Stimulated activated CD4-positive, alpha-beta T cell treated with anti-CD3 and anti-CD28 coated beads, Interleukin-12 subunit alpha, Interleukin-12 subunit beta, amount 100 ng/mL, for 48 hours (primary cell): ENCODE measurements around the gene NSUN5.
"Not testable (repeated sequence)": the region's sequence is repeated elsewhere in the genome, so short reads cannot be mapped to it uniquely, and the experiment has no call there.

Experiments
- DNase-seq, 3 donors: peaks; one replicate each; pipeline ENCODE4 v3.0.0-alpha.2; 2020; ENCODE audit warnings: low read depth in 2 of 3, low spot score in 1 of 3

NSUN5 gene

GRCh38 chr7:73308665-73309214 is at the start of gene NSUN5:
NSUN5 (minus strand) TSS chr7:73308826; CDS start chr7:73308790, 36 bp downstream.
- peak; percentile 78 to 89 (median 88) for DNase-seq

GRCh38 chr7:73356159-73356558 is 47.5 kb upstream of the NSUN5 start:
- no peak for DNase-seq

DNA sequence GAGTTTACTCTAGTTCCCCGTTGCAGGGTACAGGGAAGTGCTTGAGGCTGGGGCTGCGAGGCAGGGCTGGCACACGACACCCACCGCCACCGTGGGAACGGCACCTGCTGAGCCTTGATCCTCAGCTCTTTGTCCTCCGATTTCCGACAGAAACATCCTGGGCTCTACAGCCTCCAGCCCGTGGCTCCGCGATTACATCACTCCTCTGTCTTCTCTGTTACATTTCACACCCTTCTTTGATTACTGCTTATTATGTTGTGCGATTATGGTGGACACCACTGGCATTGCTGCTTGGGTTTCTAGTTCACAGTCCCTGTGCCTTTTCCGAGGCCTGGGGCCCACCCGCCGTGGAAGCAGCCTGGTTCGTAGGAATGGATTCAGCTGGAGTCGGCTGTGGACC is 46.2 kb upstream of the NSUN5 start:
- DNase-seq, result no peak

DNA sequence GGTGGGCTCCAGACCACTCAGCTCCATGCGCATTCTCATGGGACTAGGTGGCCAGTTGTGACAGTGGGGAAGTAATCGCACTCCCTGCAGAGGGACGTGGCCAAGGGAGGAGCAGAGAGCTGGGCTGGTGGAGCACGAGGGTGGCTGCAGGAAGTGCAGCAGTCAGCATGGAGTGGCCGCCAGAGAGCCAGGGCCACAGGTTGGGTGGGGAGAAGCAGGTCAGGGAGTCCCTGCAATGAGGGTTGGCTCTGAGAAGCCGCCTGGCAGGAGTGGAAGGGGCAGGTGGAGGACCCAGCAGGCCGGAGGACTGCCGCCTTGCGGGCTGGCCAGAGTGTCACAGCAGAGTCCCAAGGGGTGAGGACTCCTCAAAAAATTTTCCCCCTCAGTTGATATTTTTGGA is 45.6 kb upstream of the NSUN5 start:
- no peak for DNase-seq

DNA sequence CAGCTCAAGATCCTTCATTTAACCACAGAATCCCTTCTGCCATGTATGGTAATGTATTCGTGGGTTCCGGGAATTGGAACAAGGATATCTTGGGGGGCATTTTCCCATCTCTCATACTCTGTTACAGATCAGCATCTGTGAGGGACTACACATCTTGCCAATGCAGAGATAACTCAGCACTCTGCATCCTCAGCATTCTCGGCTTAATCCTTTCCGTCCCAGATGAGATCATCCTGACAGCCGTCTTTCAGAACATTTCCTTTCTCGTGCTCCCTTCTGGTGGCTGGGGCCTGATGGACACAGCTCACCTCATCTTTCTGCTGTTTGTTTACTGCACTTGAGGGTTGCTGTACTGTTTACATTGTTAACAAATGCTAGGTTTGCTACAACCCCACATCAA is 44.6 kb upstream of the NSUN5 start:
- no peak for DNase-seq

DNA sequence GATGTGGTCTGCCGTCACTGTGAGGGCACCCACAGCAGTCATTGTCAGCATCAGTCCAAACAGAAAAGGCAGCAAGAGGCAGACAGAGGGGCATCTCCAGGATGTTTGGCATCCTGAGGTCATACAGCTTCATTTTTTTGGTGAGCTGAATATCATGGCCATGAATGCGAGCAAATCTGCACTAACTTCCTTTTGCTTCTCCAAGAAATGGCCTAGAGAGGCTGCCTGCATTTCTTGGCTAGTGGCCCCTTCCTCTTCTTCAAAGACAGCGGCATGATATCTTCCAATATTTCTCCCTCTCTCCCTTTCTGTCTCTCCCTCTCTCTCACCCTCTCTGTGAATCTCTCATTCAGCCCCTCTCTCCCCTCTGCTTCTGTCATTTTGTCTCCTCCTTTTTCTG is 44.2 kb upstream of the NSUN5 start:
- no peak for DNase-seq

- no peak for DNase-seq
Observed at GRCh38 chr7:73351447-73352167, 43.0 kb upstream of the NSUN5 start.

DNA sequence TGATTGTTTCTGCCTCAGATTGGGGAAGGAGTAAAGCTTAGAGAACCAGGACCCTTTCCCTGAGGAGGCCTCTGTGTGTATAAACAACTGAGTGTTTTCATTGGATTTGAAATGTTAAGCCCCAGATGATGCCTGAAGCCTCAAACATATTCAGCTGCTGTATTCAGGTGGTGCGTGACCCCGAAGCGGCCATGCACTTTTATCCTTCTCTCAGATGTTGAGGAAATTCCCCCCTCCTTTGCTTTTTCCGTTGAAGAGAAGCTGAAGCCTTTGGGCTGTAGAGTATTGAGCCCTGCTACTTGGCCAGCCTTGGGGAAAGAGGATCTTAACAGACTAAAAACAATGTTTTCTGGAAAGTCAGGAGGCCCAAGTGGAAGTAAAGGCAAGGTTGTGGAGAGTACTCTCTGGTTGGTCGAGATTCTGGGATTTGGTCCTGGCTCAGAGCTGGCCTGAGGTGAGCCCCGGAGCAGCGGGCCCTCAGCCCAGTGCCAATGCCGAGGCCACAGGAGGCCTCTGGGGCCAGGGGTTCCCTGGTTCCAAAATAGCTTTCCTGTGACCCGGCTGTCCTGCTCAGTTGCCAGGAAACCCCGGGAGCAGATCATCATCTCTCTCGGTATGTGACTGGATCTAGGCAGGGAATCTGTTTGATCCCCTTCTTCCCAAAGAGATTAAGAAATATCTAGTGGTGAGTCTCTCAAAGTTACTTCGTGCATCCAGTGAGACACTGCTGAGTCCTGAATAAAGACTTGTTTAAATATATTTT is 41.9 kb upstream of the NSUN5 start:
- no peak for DNase-seq

DNA sequence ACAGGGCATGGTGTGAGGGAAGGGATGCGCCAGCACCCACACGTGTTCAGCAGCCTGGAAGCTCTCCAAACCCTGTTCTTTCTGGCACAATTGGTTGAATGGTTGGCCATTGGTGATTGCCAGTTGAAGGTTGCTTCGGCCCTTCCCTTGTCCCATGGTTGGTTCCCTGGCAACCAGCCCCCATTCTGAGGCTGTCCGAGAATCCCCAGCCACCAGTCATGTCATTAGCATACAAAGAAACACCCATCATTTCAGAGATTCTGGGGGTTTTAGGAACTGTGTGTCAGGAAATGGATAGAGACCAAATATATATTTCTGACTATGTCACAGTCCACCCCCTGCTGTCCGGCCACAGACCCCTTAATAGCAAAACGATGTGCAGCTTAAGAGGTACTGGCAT is 41.1 kb upstream of the NSUN5 start:
- no peak for DNase-seq

- no peak for DNase-seq
Observed at GRCh38 chr7:73345951-73346350, 37.3 kb upstream of the NSUN5 start.

GRCh38 chr7:73345538-73345937 is 36.9 kb upstream of the NSUN5 start:
- DNase-seq, result no peak

- DNase-seq, result no peak
Observed at GRCh38 chr7:73343671-73344380, 35.2 kb upstream of the NSUN5 start.

GRCh38 chr7:73342645-73343044 is 34.0 kb upstream of the NSUN5 start:
- no peak for DNase-seq

DNA sequence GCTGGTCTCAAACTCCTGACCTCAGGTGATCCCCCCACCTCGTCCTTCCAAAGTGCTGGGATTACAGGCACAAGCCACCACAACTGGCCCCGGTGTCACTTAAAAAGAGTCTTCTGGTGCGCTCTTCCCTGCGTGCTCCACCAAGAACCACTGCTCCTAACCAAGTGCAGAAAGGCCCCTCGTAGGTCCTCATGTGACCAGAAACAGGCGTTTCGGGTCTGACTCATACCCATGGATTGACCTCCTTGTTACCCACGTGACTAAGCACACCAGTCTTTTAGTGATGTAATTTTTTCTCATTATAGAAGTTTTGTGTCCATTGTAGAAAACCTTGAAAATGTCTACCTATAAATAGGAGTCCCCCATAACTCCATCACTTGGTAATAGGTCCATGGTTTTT is 33.3 kb upstream of the NSUN5 start:
- no peak for DNase-seq

- DNase-seq, result no peak
Observed at GRCh38 chr7:73340514-73340913, 31.9 kb upstream of the NSUN5 start.

GRCh38 chr7:73338321-73338720 is 29.7 kb upstream of the NSUN5 start:
- no peak for DNase-seq

DNA sequence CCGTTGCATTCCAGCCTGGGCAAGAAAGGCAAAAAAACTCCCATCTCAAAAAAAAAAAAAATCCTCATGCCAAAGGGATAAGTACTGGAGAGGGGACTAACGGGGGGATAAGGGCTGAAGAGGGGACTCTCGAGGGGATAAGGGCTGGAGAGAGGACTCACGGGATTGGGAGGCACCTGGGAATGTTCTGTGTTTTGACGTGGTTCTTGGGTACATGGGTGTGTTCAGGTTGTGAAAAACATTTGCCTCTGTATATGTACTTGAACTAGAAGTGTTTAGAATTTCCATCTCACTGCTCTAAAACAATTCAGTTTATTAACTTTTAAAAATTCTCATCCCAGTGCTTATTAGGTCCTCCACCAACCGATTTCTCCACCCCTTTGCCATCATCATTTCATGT is 23.8 kb upstream of the NSUN5 start:
- no peak for DNase-seq

DNA sequence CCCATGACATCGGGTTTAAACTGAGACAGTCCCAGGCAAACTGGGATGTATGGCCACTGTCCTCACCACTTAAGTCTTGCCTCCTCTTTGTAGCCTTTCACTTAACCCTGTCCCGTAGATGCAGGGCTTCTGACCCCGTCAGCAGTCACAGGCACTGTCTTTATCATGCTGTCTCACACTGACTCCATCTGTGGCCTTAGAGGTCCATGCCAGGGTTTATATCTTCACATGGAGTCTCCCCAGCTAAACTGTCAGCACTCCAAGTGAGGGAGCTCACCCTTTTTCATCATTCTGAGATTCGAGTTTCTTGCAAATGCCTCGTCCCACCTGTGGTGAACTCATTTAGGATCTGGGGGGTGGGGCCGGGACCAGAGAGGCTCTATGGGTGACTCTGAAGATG is 22.1 kb upstream of the NSUN5 start:
- DNase-seq, result no peak

DNA sequence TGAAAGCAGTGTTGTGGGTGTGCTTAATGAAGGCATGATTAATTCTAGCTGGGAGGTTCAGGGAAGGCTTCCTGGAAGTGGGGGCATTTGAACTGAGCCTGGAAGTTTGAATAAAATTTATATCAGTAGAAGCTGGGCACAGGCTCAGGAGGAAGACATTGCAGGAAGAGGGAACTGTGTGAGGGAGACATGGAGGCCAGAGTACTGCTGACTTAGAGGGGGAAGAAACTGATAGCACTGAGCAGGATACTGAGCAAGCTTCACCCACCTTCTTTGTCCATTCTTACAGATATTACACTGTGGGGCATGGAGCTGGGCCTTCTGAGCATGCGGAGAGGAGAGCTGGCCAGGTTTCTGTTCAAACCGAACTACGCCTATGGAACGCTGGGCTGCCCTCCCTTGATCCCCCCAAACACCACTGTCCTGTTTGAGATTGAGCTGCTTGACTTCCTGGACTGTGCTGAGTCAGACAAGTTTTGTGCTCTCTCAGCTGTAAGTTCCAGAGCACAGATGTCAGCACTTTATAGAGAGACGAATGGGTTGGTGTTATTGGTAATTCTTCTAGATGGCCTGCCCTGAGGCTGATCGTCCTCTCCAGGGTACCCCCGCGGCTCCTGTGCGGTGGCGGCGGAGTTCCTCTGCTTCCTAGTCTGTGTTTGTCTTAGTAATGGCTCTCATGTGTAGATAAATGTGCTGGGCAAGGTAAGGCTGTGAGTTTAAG is 21.4 kb upstream of the NSUN5 start:
- DNase-seq, result no peak

- no peak for DNase-seq
Observed at GRCh38 chr7:73328696-73329095, 20.1 kb upstream of the NSUN5 start.

DNA sequence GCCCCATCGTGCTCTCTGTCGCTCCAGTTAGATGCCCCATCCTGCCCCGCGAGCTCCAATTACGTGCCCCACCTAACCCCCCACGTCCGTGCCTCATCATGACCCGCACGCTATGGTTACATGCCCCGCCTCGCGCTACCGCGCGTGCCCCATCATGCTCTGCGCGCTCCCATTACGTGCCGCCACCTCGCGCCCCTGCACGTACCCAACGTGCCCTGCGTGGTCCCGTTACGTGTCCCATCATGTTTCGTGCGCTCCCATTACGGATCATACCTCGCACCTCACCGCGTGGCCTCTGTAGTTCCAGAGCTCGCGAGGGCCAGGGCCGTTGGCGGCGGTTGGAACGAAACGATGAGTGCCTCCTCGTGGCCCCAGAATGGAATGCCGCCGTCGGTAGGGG is 19.3 kb upstream of the NSUN5 start, which contains the start of the genes FKBP6 and TRIM50:
FKBP6 (plus strand) TSS at position 240 of the 400 bp plus-strand sequence. CDS start 268 bp downstream, outside the sequence.
TRIM50 (minus strand) TSS at position 161 of the 400 bp plus-strand sequence. CDS start 3,295 bp downstream, outside the sequence.
- not testable (repeated sequence) for DNase-seq
